ENCODE measurements around the gene PFKFB2. TPM values are rescaled to one million over a fixed set of nuclear protein-coding genes. Genes with fewer than 3 reads are reported as not detected.

PFKFB2 gene
- total and polyA plus RNA-seq, 10 donors: 6.8 to 69.5 (median 23.9) TPM

DNA sequence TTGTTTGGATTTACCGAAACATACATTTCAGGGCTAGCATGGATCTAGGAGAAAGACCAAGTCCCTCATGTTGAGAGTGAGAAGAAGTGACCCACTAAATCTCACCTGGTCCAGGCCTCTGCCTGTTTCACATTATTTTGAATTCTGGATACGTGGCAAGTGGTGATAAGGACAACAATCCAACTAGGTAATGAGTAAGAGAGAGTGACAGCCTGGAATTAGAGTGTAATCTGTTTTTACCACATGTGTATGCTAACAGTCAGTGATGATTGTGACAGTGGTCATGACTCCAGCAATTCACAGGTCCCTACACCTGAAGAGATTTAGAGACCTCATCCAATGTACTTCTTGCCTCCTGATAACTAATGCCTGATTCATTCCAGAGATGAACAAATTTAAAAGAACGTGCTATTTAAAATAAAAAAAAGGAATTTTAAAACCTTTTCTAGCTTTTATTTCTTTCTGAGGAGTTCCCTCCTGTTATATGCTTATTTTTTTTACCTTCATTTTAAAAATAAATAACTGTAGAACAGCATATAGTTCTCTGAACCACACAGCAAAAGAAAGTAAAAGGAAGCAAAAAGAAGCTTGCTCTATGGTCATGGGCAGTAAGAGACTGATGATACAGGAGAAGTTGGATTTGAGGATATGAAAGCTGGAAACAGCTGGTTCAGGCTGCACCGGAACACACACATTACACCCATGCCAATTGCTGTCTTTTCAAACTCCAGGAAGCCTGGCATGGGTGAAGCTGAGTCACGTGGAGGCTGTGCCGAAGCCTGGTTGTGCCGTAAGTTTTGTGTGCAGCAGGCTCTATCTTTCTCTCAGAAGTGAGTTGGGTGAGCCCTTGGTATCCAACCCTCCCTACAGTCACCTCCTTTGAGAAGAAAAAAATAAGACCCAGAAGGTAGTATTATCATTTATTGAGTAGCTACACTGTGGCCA, 35.2 kb upstream of the PFKFB2 start:
- no peaks in the 10 kb centered on the region for H3K36me3 ChIP-seq
- no peak overlapping the region for H3K27ac ChIP-seq
- no peaks in the 10 kb centered on the region for H3K9me3 ChIP-seq
- no peak for DNase-seq
- no peaks in the 10 kb centered on the region for H3K27me3 ChIP-seq (replicated peaks in 1 of 7)
- WGBS, 5 donors: 67 to 86% (median 70%) methylated on average over 7 of the region's 7 CpGs
- H3K4me1 ChIP-seq: peaks cover 0 to 17% (median 5%) of the 10 kb centered on the region in 6 donors
- H3K4me3 ChIP-seq: no peak overlapping the region
- TF ChIP-seq CTCF (IDR thresholded peaks at IDR 0.05 in 8 of 11, conservative IDR thresholded peaks at IDR 0.05 in 3 of 11) (no peak), POLR2AphosphoS5 (IDR thresholded peaks at IDR 0.05) (no peak), POLR2A (IDR thresholded peaks at IDR 0.05) (no peak)
- intact Hi-C loops (cut with DNase I; ENCODE audit: low total_unique reads): no loop called here

DNA sequence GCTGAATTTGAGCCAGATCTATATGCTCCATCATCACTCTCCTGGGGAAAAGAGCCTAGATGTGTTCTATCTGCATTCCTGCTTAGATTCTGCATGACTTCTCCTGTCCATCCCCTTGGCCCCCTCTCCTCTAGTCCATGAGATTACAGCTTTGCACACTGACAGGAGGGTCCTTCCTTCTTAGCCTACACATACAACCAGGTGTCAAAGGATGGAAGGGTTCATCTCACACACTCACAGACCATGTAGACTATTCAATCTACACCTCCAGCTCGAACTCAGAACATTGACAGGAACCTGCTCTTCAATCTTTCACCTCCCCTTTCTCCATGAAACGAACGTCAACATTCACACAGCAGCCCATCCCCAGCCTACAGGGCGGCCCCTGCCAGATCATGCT, 34.4 kb upstream of the PFKFB2 start:
- WGBS, 5 donors: 83 to 92% (median 86%) methylated on average over 4 of the region's 4 CpGs
- no peak overlapping the region for H3K4me3 ChIP-seq
- H3K9me3 ChIP-seq: no peaks in the 10 kb centered on the region
- H3K4me1 ChIP-seq: peaks cover 0 to 25% (median 7%) of the 10 kb centered on the region in 6 donors
- no peaks in the 10 kb centered on the region for H3K36me3 ChIP-seq
- TF ChIP-seq CTCF (IDR thresholded peaks at IDR 0.05 in 8 of 11, conservative IDR thresholded peaks at IDR 0.05 in 3 of 11): no peak
- TF ChIP-seq POLR2AphosphoS5 (IDR thresholded peaks at IDR 0.05): no peak
- no peak for TF ChIP-seq POLR2A (IDR thresholded peaks at IDR 0.05)
- no peak overlapping the region for H3K27ac ChIP-seq
- H3K27me3 ChIP-seq (replicated peaks in 1 of 7): no peaks in the 10 kb centered on the region
- no peak for DNase-seq
- intact Hi-C loops (cut with DNase I; ENCODE audit: low total_unique reads): no loop called here

DNA sequence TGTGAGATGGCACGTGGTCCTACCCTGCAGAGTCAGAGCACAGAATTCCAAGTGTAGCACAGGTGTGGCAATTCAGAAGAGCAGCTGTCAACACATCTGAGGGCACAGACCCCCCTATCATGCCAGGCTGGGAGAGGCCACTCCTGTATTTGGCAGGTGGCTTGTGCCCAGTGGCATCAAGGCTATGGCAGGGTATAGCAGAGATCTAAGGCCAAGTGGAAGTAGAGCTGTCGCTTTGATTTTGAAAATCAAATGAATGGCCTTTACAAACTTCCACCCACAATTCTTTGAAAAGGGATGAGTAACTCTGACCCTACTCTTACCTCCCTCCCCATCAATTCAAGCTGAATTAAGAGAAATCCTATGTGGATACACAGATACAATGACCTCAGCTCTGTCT, 33.9 kb upstream of the PFKFB2 start:
- Histone ChIP-seq H3K27me3 (replicated peaks in 1 of 7) (no peaks in the 10 kb centered on the region), H3K4me3 (no peak overlapping the region), H3K27ac (no peak overlapping the region), H3K9me3 (no peaks in the 10 kb centered on the region), H3K4me1 (peaks cover 0 to 30% (median 8%) of the 10 kb centered on the region in 6 donors), H3K36me3 (no peaks in the 10 kb centered on the region)
- 83 to 100% (median 95%) methylated on average over 2 of the region's 2 CpGs for WGBS, 5 donors
- intact Hi-C loops (cut with DNase I; ENCODE audit: low total_unique reads): no loop called here
- DNase-seq: no peak
- TF ChIP-seq POLR2A (IDR thresholded peaks at IDR 0.05) (no peak), CTCF (IDR thresholded peaks at IDR 0.05 in 8 of 11, conservative IDR thresholded peaks at IDR 0.05 in 3 of 11) (no peak), POLR2AphosphoS5 (IDR thresholded peaks at IDR 0.05) (no peak)

GRCh38 chr1:207019661-207020060, 33.4 kb upstream of the PFKFB2 start:
- WGBS, 5 donors: 50 to 68% (median 57%) methylated on average over 2 of the region's 2 CpGs
- intact Hi-C loops (cut with DNase I; ENCODE audit: low total_unique reads): no loop called here
- no peaks in the 10 kb centered on the region for H3K9me3 ChIP-seq
- no peak for DNase-seq
- no peaks in the 10 kb centered on the region for H3K36me3 ChIP-seq
- no peak overlapping the region for H3K4me3 ChIP-seq
- H3K27me3 ChIP-seq (replicated peaks in 1 of 7): no peaks in the 10 kb centered on the region
- TF ChIP-seq CTCF (IDR thresholded peaks at IDR 0.05 in 8 of 11, conservative IDR thresholded peaks at IDR 0.05 in 3 of 11): no peak
- no peak for TF ChIP-seq POLR2A (IDR thresholded peaks at IDR 0.05)
- no peak for TF ChIP-seq POLR2AphosphoS5 (IDR thresholded peaks at IDR 0.05)
- peaks cover 0 to 35% (median 11%) of the 10 kb centered on the region in 6 donors for H3K4me1 ChIP-seq
- no peak overlapping the region for H3K27ac ChIP-seq

Measured in spleen (tissue), 11 donors.